Measurements from ENCODE around the gene FXYD3. TPM values are rescaled to one million over a fixed set of nuclear protein-coding genes. Genes with fewer than 3 reads are reported as not detected.

FXYD3 gene
- total RNA-seq, 4 donors from 2014 or later = 0.26 to 13.4 TPM; not detected in 2

DNA sequence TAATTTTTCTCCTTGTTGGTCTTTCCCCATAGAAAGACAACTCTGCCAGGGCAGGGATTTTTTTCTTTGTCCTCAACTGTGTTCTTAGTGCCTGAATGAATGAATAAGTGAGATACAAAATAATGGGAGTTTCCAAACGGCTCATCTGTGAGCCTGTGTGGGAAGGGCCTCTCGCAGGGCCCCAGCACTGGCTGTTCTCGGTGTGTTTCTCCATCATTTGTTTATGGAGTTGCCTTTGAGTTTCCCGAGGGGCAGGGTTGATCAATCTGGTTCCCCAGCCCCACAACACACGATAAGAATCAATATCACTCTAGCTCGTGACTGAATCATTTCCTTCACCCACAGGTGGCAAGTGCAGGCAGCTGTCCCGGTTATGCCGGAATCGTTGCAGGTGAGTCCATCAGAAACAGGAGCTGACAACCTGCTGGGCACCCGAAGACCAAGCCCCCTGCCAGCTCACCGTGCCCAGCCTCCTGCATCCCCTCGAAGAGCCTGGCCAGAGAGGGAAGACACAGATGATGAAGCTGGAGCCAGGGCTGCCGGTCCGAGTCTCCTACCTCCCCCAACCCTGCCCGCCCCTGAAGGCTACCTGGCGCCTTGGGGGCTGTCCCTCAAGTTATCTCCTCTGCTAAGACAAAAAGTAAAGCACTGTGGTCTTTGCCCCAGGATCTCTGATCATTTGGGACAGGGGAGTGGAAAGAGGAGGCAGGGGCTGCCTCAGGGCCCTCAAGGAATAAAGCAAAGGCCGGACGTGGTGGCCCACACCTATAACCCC, 53.8 kb downstream of the FXYD3 start:
- no peak for ATAC-seq
- Histone ChIP-seq H3K4me1 (no peaks in the 10 kb centered on the region), H3K9me3 (no peaks in the 10 kb centered on the region), H3K27me3 (no peaks in the 10 kb centered on the region), H3K4me3 (no peak overlapping the region), H3K36me3 (peaks cover 0 to 17% of the 10 kb centered on the region in 2 donors), H3K27ac (no peak overlapping the region)
- no peak for TF ChIP-seq POLR2A (IDR thresholded peaks at IDR 0.05)
- TF ChIP-seq, protein P1, sequence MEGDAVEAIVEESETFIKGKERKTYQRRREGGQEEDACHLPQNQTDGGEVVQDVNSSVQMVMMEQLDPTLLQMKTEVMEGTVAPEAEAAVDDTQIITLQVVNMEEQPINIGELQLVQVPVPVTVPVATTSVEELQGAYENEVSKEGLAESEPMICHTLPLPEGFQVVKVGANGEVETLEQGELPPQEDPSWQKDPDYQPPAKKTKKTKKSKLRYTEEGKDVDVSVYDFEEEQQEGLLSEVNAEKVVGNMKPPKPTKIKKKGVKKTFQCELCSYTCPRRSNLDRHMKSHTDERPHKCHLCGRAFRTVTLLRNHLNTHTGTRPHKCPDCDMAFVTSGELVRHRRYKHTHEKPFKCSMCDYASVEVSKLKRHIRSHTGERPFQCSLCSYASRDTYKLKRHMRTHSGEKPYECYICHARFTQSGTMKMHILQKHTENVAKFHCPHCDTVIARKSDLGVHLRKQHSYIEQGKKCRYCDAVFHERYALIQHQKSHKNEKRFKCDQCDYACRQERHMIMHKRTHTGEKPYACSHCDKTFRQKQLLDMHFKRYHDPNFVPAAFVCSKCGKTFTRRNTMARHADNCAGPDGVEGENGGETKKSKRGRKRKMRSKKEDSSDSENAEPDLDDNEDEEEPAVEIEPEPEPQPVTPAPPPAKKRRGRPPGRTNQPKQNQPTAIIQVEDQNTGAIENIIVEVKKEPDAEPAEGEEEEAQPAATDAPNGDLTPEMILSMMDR (IDR thresholded peaks at IDR 0.05 in 4 of 5, conservative IDR thresholded peaks at IDR 0.05 in 1 of 5) = no peak
- DNase-seq = no peak
- in situ Hi-C loops (cut with MboI; ENCODE audit: low sequenced_read_pairs in 4 of 4) = no loop called here
- intact Hi-C loops (cut with DNase I; ENCODE audit: low total_unique reads) = no loop called here

DNA sequence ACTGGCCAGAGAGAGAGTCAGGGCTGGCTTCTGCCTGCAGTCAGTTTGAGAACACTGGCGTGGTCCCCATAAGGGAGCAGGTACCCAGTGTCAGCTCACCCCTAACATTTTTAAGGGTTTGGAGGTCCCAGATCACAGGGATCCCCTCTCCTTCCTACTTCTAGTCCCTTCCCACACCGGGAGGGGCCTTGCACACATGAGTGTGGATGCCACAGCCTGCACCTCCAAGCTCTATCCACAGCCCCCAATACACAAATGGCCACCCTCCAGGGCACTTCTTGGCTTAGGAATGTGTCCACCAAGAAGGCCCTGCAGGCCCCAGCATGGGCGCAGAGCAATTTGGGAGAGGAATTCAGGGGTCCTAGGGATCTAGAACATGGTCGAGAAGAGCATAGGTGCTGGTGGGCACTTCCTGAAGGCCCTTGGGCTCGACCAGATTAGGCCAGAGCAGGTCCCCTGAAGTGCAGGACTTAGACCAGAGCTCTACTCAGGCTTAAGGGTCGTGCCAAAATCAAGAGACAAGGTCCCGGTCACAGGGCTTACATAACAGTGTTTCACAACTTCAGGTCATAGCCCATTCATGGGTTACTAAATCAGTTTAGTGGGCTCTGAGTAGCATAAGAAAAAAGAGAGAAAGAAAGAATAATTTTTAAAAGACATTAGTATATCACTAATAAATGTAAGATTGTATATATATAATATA, 54.9 kb downstream of the FXYD3 start:
- Histone ChIP-seq H3K27me3 (no peaks in the 10 kb centered on the region), H3K4me3 (no peak overlapping the region), H3K9me3 (no peaks in the 10 kb centered on the region), H3K4me1 (no peaks in the 10 kb centered on the region), H3K27ac (no peak overlapping the region), H3K36me3 (peaks cover 0 to 12% of the 10 kb centered on the region in 2 donors)
- intact Hi-C loops (cut with DNase I; ENCODE audit: low total_unique reads) (no loop called here), in situ Hi-C loops (cut with MboI; ENCODE audit: low sequenced_read_pairs in 4 of 4) (no loop called here)
- ATAC-seq = no peak
- TF ChIP-seq, protein P1 (IDR thresholded peaks at IDR 0.05 in 4 of 5, conservative IDR thresholded peaks at IDR 0.05 in 1 of 5) = no peak
- TF ChIP-seq POLR2A (IDR thresholded peaks at IDR 0.05) = no peak
- no peak for DNase-seq

DNA sequence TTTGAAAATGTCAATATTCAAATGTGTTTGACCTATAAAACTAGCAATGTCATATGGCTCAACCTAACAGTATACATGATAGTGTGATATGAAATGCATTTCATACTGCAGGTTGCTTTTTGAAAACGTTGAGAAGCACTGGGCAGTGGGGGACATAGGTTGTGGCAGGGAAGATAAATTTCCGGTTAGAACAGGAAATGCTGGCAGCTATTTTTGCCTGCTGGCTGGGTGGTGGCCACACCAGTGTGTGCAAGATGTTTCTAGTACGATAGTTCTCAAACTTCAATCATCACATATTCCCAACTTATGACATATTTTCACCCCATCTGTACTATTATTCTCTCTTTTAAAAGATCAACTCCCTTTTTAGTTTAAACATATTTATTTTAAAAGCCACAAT, 56.1 kb downstream of the FXYD3 start:
- no peak for TF ChIP-seq POLR2A (IDR thresholded peaks at IDR 0.05)
- TF ChIP-seq, protein P1 (IDR thresholded peaks at IDR 0.05 in 4 of 5, conservative IDR thresholded peaks at IDR 0.05 in 1 of 5) = no peak
- H3K27me3 ChIP-seq = no peaks in the 10 kb centered on the region
- H3K36me3 ChIP-seq = peaks cover 0 to 1% of the 10 kb centered on the region in 2 donors
- H3K4me3 ChIP-seq = no peak overlapping the region
- no peak for DNase-seq
- in situ Hi-C loops (cut with MboI; ENCODE audit: low sequenced_read_pairs in 4 of 4) = no loop called here
- intact Hi-C loops (cut with DNase I; ENCODE audit: low total_unique reads) = no loop called here
- ATAC-seq = no peak
- H3K4me1 ChIP-seq = no peaks in the 10 kb centered on the region
- H3K9me3 ChIP-seq = no peaks in the 10 kb centered on the region
- no peak overlapping the region for H3K27ac ChIP-seq

Other genes with a start within 250 kb of the FXYD3 start
- 1 to 10 TPM in 2 of 4 donors, under 1 TPM in 2; 0.66 to 2.3 (median 0.92) TPM for gene ZNF30, start 188.9 kb upstream of the FXYD3 start, total RNA-seq
- gene ZNF792, start 151.6 kb upstream of the FXYD3 start, total RNA-seq = 1 to 10 TPM; 1.7 to 3.5 (median 2.7) TPM
- 10 to 100 TPM; 38.8 to 45.1 (median 43.7) TPM for gene GRAMD1A, start 115.5 kb upstream of the FXYD3 start, total RNA-seq
- 100 to 1,000 TPM; 194 to 469 (median 289) TPM for gene SCN1B, start 85.4 kb upstream of the FXYD3 start, total RNA-seq
- 10 to 100 TPM in 3 of 4 donors, 1 to 10 TPM in 1; 9.1 to 24.0 (median 17.1) TPM for gene HPN, start 74.1 kb upstream of the FXYD3 start, total RNA-seq
- gene LGI4, start 19.2 kb downstream of the FXYD3 start, total RNA-seq = 10 to 100 TPM; 16.1 to 31.5 (median 27.2) TPM
- 100 to 1,000 TPM; 215 to 235 (median 225) TPM for gene FXYD1, start 23.0 kb downstream of the FXYD3 start, total RNA-seq
- gene FXYD7, start 27.4 kb downstream of the FXYD3 start, total RNA-seq = under 1 TPM in 1 of 4 donors, not detected in 3; 0.40 TPM
- 10 to 100 TPM in 3 of 4 donors, 1 to 10 TPM in 1; 5.2 to 23.3 (median 14.3) TPM for gene FXYD5, start 38.9 kb downstream of the FXYD3 start, total RNA-seq
- gene FAM187B, start 112.9 kb downstream of the FXYD3 start, total RNA-seq = not detected
- 10 to 100 TPM in 1 of 4 donors, 1 to 10 TPM in 3; 2.5 to 11.4 (median 5.2) TPM for gene LSR, start 133.2 kb downstream of the FXYD3 start, total RNA-seq
- gene USF2, start 153.1 kb downstream of the FXYD3 start, total RNA-seq = 100 to 1,000 TPM; 118 to 169 (median 143) TPM
- gene HAMP, start 166.7 kb downstream of the FXYD3 start, total RNA-seq = not detected
- 1 to 10 TPM in 1 of 4 donors, under 1 TPM in 1, not detected in 2; 0.24 to 1.5 TPM for gene MAG, start 176.3 kb downstream of the FXYD3 start, total RNA-seq
- under 1 TPM in 1 of 4 donors, not detected in 3; 0.59 TPM for gene CD22, start 213.4 kb downstream of the FXYD3 start, total RNA-seq
- not detected for gene FFAR1, start 232.1 kb downstream of the FXYD3 start, total RNA-seq
- gene FFAR3, start 242.6 kb downstream of the FXYD3 start, total RNA-seq = not detected

Data from gastrocnemius medialis (tissue), 4 donors.